HEK293 (cell line): Measurements from ENCODE around the gene STUM.

Experiments
- CTCF ChIA-PET: fragments of 350-600 bp; formaldehyde crosslinking; extraction: SDS; loops from one replicate; lab custom pipeline; 2021; ENCODE audit warnings: antibody characterized with exemption; lab: Yijun Ruan, JAX
- POLR2A ChIA-PET: fragments of 300-600 bp; formaldehyde crosslinking; extraction: SDS; loops from one replicate; lab custom pipeline; 2020; ENCODE audit warnings: antibody characterized with exemption, inconsistent platforms; lab: Yijun Ruan, JAX
- H3K27ac ChIP-seq: fragments of 200-500 bp; sonication (Bioruptor generic); 2 replicates; pipeline ENCODE4 v1.5.1; 2014; ENCODE audit warnings: low read depth, low read length, control low read depth, inconsistent platforms; ENCODE audit errors: extremely low read depth
- H3K36me3 ChIP-seq, 2 experiments: fragments of 200-500 bp in 1 of 2; sonication (Bioruptor generic) in 1 of 2; 1 replicate in 1 of 2; 2 replicates in 1 of 2; pipeline ENCODE4 v1.5.1; 2014 to 2017; ENCODE audit warnings: inconsistent platforms in 2 of 2, low read length in 2 of 2; ENCODE audit not compliant: control insufficient read depth in 2 of 2, insufficient read depth in 1 of 2
- H3K4me1 ChIP-seq: fragments of 200-500 bp; sonication (Bioruptor generic); 2 replicates; pipeline ENCODE4 v1.5.1; 2014; ENCODE audit warnings: mild to moderate bottlenecking, low read length, inconsistent platforms; ENCODE audit not compliant: control insufficient read depth, insufficient read depth
- H3K4me3 ChIP-seq: 2 replicates; pipeline ENCODE4 v1.5.1; 2011; ENCODE audit warnings: low read depth, mild to moderate bottlenecking, control low read depth, low read length, moderate library complexity
- H3K9me3 ChIP-seq: fragments of 200-500 bp; sonication (Bioruptor generic); 2 replicates; pipeline ENCODE4 v1.5.1; 2014; ENCODE audit warnings: low read depth, low read length, inconsistent platforms; ENCODE audit not compliant: control insufficient read depth, insufficient read depth
- ATF2 ChIP-seq: fragments of 450-650 bp; formaldehyde crosslinking; IDR thresholded peaks from 2 replicates; pipeline ENCODE4 v1.5.1; 2016; ENCODE audit warnings: missing biosample characterization, missing genetic modification characterization, low read depth
- BCL11B ChIP-seq: fragments of 450-650 bp; formaldehyde crosslinking; IDR thresholded peaks from 2 replicates; pipeline ENCODE4 v1.5.1; 2016; ENCODE audit warnings: low read depth, missing biosample characterization, missing genetic modification characterization
- CTCF ChIP-seq: fragments of 450-650 bp; formaldehyde crosslinking; IDR thresholded peaks from 2 replicates; pipeline ENCODE4 v1.5.1; 2016; ENCODE audit warnings: missing biosample characterization, missing genetic modification characterization
- KLF1 ChIP-seq: fragments of 450-650 bp; formaldehyde crosslinking; IDR thresholded peaks from 2 replicates; pipeline ENCODE4 v1.5.1; 2016; ENCODE audit warnings: missing biosample characterization, missing genetic modification characterization
- KLF7 ChIP-seq: fragments of 450-650 bp; formaldehyde crosslinking; IDR thresholded peaks from 2 replicates; pipeline ENCODE4 v1.5.1; 2016; ENCODE audit warnings: missing biosample characterization, missing genetic modification characterization, borderline replicate concordance
- KLF8 ChIP-seq: fragments of 450-650 bp; formaldehyde crosslinking; IDR thresholded peaks from 2 replicates; pipeline ENCODE4 v1.5.1; 2016; ENCODE audit warnings: missing biosample characterization, missing genetic modification characterization
- OVOL3 ChIP-seq: fragments of 450-650 bp; formaldehyde crosslinking; IDR thresholded peaks from 2 replicates; pipeline ENCODE4 v1.5.1; 2016; ENCODE audit warnings: missing biosample characterization, missing genetic modification characterization
- PRDM10 ChIP-seq: fragments of 450-650 bp; formaldehyde crosslinking; IDR thresholded peaks from 2 replicates; pipeline ENCODE4 v1.5.1; 2016; ENCODE audit warnings: missing biosample characterization, missing genetic modification characterization
- SALL2 ChIP-seq: fragments of 450-650 bp; formaldehyde crosslinking; IDR thresholded peaks from 2 replicates; pipeline ENCODE4 v1.5.0; 2017; ENCODE audit warnings: missing biosample characterization, mild to moderate bottlenecking, missing genetic modification characterization, borderline replicate concordance
- SETDB1 ChIP-seq: IDR thresholded peaks from one replicate; pipeline ENCODE4 v1.6.1; 2017; ENCODE audit warnings: mild to moderate bottlenecking, low read length, moderate library complexity, mixed read lengths; ENCODE audit not compliant: insufficient read length
- SP2 ChIP-seq: fragments of 450-650 bp; formaldehyde crosslinking; IDR thresholded peaks from 2 replicates; pipeline ENCODE4 v1.5.1; 2016; ENCODE audit warnings: missing biosample characterization, missing genetic modification characterization
- ZBTB21 ChIP-seq: fragments of 450-650 bp; formaldehyde crosslinking; IDR thresholded peaks from 2 replicates; pipeline ENCODE4 v1.5.1; 2017; ENCODE audit warnings: missing biosample characterization, missing genetic modification characterization
- ZFP3 ChIP-seq: fragments of 450-650 bp; formaldehyde crosslinking; IDR thresholded peaks from 2 replicates; pipeline ENCODE4 v1.5.1; 2016; ENCODE audit warnings: low read depth, missing biosample characterization, missing genetic modification characterization
- ZIC2 ChIP-seq: fragments of 450-650 bp; formaldehyde crosslinking; IDR thresholded peaks from 2 replicates; pipeline ENCODE4 v1.5.1; 2016; ENCODE audit warnings: missing biosample characterization, missing genetic modification characterization
- ZNF112 ChIP-seq: fragments of 450-650 bp; formaldehyde crosslinking; IDR thresholded peaks from 2 replicates; pipeline ENCODE4 v1.5.0; 2017; ENCODE audit warnings: missing biosample characterization, missing genetic modification characterization
- ZNF140 ChIP-seq: fragments of 450-650 bp; formaldehyde crosslinking; IDR thresholded peaks from 2 replicates; pipeline ENCODE4 v1.5.1; 2016; ENCODE audit warnings: missing biosample characterization, missing genetic modification characterization
- ZNF16 ChIP-seq: fragments of 450-650 bp; formaldehyde crosslinking; IDR thresholded peaks from 2 replicates; pipeline ENCODE4 v1.5.1; 2016; ENCODE audit warnings: low read depth, missing biosample characterization, missing genetic modification characterization
- ZNF335 ChIP-seq: fragments of 450-650 bp; formaldehyde crosslinking; conservative IDR thresholded peaks from 2 replicates; pipeline ENCODE4 v1.5.1; 2016; ENCODE audit warnings: missing biosample characterization, missing genetic modification characterization
- ZNF341 ChIP-seq: fragments of 450-650 bp; formaldehyde crosslinking; IDR thresholded peaks from 2 replicates; pipeline ENCODE4; 2016; ENCODE audit warnings: low read depth, missing biosample characterization, missing genetic modification characterization
- ZNF521 ChIP-seq: fragments of 450-650 bp; formaldehyde crosslinking; IDR thresholded peaks from 2 replicates; pipeline ENCODE4 v1.5.1; 2017; ENCODE audit warnings: missing biosample characterization, mild to moderate bottlenecking, missing genetic modification characterization
- ZNF561 ChIP-seq: fragments of 450-650 bp; IDR thresholded peaks from 2 replicates; pipeline ENCODE4 v1.5.1; 2018; ENCODE audit warnings: missing biosample characterization, missing genetic modification characterization, borderline replicate concordance
- ZNF580 ChIP-seq: fragments of 450-650 bp; formaldehyde crosslinking; IDR thresholded peaks from 2 replicates; pipeline ENCODE4 v1.5.1; 2016; ENCODE audit warnings: missing biosample characterization, missing genetic modification characterization
- ZNF623 ChIP-seq: fragments of 450-650 bp; formaldehyde crosslinking; IDR thresholded peaks from 2 replicates; pipeline ENCODE4 v1.5.1; 2016; ENCODE audit warnings: missing biosample characterization, missing genetic modification characterization
- ZNF707 ChIP-seq: fragments of 450-650 bp; formaldehyde crosslinking; IDR thresholded peaks from 2 replicates; pipeline ENCODE4 v1.5.1; 2016; ENCODE audit warnings: missing biosample characterization, missing genetic modification characterization

STUM gene

GRCh38 chr1:226568077-226568831 lies 19.7 kb downstream of the STUM start:
- Histone ChIP-seq H3K36me3 (no peaks in the 10 kb centered on the region), H3K4me1 (0 out of 2 replicates have a peak, but pooled peaks cover 2% of the 10 kb centered on the region), H3K9me3 (no peaks in the 10 kb centered on the region), H3K27ac (no peak overlapping the region), H3K4me3 (no peak overlapping the region)
- POLR2A ChIA-PET, result interaction anchor here (0.6 kb wide), 1 partner anchor 20 kb away, joined by 5 read pairs; no protein-coding TSS in a partner anchor
- CTCF ChIA-PET, result interaction anchor here (0.6 to 3.9 kb wide), 9 partner anchors 13 to 144 kb away, joined by 3 to 25 read pairs (median 3); no protein-coding TSS in a partner anchor
- TF ChIP-seq CTCF (peak; percentile 84), ZNF707 (no peak), ZNF521 (no peak), ZNF341 (tag by site-specific recombination) (peak; percentile 58), KLF7 (tag by site-specific recombination) (no peak), BCL11B (tag by site-specific recombination) (no peak), ZNF16 (tag by site-specific recombination) (no peak), ZIC2 (peak; percentile 48; the same call in 1 of the 2 replicates), ZNF335 (tag by site-specific recombination) (no peak), ZNF112 (tag by site-specific recombination) (no peak)

GRCh38 chr1:226568975-226569741 lies 20.6 kb downstream of the STUM start:
- TF ChIP-seq KLF8, result no peak
- no peak for TF ChIP-seq ATF2 (tag by site-specific recombination)
- no peak for TF ChIP-seq ZNF707
- TF ChIP-seq SALL2 (tag by site-specific recombination), result no peak
- no peak for TF ChIP-seq PRDM10 (tag by site-specific recombination)
- no peak for TF ChIP-seq ZFP3 (tag by site-specific recombination)
- no peak for TF ChIP-seq ZNF561
- TF ChIP-seq SETDB1, result no peak
- TF ChIP-seq ZNF140, result no peak
- TF ChIP-seq ZBTB21 (tag by site-specific recombination), result no peak
- no peak for TF ChIP-seq SP2 (tag by site-specific recombination)
- TF ChIP-seq OVOL3 (tag by site-specific recombination), result no peak
- no peak for TF ChIP-seq ZNF580 (tag by site-specific recombination)
- TF ChIP-seq KLF1 (tag by site-specific recombination), result no peak
- TF ChIP-seq ZNF623 (tag by site-specific recombination), result no peak
- Histone ChIP-seq H3K9me3 (no peaks in the 10 kb centered on the region), H3K36me3 (no peaks in the 10 kb centered on the region), H3K4me1 (0 out of 2 replicates have a peak, but pooled peaks cover 2% of the 10 kb centered on the region), H3K4me3 (no peak overlapping the region), H3K27ac (no peak overlapping the region)
- ChIA-PET CTCF (interaction anchor here (0.7 to 3.9 kb wide), 25 partner anchors 8 to 479 kb away, joined by 3 to 28 read pairs (median 4); partner anchors contain the start of genes PARP1 and STUM), POLR2A (interaction anchor here (0.8 kb wide), 1 partner anchor 9 kb away, joined by 4 read pairs; no protein-coding TSS in a partner anchor)
